Left hindlimb (tissue), 1 donor: ENCODE results near the gene SYT7.
"Not testable (repeated sequence)": the region's sequence is repeated elsewhere in the genome, so short reads cannot be mapped to it uniquely, and the experiment has no call there.

ENCODE experiments used
- DNase-seq: peaks from one replicate; pipeline ENCODE4 v3.0.0-alpha.2; 2018

The SYT7 gene

DNA sequence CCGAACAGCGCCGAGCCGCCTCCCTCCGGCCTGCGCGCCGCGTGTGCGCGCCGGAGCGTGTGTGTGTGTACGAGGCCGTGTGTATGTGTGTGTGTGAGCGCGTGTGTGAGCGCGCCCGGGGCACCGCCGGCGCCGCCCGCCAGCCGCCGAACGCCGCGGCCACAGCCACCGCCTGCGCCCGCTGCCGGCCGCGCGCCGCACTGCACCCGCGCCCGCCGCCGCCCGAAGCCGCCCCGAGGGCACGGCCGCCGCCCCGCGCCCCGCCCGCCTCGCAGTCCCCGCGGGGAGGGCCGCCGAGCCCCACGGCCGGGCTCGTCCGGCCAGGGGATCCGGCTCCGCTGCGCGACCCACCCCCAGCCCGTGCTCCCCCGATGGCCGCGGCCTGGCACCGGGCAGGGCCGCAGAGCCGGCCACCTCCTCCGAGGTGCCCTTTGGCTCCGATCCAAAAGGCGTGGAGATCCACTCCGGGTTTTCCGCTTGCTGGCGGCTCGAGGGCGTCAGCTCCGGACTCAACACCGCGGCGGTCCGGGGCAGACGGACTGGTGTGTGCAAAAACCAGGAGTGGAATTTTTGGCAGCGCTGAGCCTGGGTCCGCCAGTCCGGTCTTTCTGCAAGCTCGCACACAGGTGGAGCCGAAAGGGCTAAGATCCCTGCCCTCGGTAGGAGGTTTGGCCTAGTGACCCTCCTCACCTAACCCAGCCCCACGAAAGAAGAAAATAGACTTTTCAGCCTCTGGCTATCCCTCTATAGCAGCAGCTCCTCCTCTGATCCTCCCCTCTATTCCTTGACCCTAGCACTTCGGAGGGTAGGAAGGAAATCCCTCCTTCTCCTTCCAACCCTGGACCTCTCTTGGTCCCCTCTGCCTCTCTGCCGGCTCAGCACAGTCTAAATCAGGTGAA lies at the start of gene SYT7:
Gene SYT7 (minus strand): TSS at position 47 of the 899 bp plus-strand sequence. CDS start 256 bp downstream, outside the sequence.
- DNase-seq = peak; percentile 97

DNA sequence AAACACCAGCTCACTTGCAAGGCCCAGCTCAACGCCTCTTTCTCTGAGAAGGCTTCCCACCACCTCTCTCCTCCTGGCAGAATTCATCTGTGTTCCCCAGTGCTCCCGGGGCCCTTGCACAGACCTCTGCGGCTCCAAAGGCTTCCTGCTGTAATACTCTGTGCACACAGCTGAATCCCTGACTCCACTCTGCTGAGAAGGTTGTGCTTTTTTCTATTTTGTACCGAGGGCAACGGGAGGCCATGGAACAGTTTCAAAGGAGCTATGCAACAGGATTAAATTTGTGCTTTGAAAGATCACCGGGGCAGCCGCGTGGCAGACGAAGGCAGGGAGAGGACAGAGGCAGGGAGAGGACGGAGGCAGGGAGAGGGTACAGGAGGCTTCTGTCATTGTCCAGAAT lies 49.2 kb upstream of the SYT7 start:
- DNase-seq = no peak

- no peak for DNase-seq
Measured at GRCh38 chr11:61629082-61629833, 48.4 kb upstream of the SYT7 start.

- no peak for DNase-seq
Measured at GRCh38 chr11:61628662-61628970, 47.7 kb upstream of the SYT7 start.

- DNase-seq = peak; percentile 48
Measured at GRCh38 chr11:61627850-61628661, 47.2 kb upstream of the SYT7 start.

DNA sequence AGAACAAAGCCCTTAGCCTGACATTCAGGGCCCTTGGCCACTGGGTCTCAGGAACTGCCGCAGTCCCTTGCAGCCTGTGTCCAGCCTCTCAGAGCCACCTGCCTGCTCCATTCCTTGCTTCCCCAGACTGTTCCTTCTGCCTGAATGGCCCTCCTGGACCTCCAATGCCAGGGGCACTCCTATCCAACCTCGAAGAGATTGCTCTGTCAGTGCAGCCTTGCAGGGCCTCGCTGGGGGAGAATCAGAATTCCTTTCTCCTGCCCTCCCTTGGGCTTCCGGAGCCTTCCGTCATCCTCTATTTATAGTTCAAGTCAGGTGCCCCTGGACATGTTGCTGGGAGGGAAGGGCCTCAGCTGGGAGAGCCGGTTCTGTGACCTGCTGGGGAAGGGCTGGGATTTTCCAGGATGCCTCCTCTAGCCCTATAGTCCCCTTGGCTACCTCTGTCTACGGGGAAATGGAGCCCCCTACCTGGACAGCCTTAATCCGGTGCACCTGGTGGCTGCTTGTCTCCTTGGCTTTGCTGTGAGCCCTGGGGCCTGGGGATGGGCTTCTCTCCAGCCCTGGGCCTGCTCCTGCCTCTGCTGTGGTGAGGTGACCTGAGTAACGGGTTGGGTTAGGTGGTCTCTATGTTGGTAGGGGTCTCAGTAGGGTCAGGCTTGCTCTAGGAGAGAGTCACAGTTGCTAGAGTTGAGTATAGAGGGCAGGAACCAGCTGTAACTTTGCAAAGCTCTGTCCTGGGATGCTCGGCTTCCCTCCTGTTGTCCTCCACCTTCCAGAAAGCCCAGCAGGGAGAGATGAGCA lies 45.9 kb upstream of the SYT7 start:
- no peak for DNase-seq

GRCh38 chr11:61625525-61625924 lies 44.6 kb upstream of the SYT7 start:
- no peak for DNase-seq

DNA sequence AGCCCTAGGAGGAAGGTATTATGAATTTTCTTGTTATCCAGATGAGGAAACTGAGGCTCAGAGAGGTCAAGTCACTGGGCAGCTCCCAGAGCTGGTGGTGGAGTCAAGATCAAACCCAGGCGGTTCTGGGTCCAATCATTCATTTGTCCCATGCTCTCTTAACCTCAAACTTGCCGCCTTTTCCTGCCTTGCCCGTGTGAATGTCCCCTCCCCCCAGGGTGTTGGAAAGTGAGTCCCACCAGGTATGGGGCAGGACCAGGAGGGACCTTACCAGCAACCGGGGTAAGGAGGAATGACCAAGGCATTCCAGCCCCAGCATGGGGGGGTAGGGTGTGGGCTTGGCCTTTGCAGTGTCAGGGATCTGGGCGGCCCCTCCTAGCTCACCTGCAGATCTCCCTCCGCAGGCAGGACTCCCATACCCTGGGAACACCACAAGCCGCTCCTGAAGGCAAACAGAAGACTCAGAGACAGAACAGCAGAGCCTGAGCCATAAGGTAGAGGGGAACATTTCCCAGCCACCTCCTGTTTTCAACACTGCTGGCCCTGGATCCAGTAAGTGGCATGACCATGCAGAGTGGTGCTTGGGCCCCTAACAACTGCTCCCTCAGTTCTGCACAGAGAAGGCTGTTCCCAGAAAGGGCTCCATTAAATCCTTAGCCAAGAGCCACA lies 41.2 kb upstream of the SYT7 start:
- DNase-seq = no peak

DNA sequence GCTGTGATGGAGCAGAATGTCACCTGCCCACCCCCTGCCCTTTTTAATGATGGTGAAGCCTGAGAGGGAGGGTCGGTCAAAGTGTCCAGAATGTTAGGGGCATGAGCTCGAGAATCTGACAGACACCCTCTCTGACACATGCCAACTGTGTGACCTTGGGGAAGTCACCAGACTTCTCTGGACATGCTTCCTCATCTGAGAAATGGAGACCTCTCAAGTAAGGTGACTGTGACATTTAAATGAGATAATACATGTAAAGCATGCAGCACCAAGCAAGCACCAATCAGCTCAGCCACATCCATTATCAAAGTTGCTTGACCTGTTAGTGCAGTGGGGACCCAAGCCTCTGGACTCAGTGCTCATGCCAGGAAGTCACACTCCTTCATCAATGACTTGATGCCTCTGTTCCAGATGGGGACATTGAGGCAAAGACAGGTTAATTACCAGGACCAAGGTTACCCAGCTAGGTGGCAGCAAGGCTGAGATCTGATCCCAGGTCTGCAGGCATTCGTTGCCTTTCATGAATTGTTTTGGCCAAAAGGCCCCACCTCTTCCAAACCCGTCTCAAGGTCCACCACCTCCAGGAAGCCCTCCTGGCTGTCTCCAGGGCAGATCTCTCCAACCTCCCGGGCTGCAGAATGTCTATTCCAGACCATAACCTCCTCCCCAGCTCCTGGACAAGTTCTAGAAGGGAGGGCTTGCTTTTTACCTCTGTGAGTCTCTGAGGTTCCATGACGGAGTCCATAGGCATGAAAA lies 38.8 kb upstream of the SYT7 start:
- DNase-seq = no peak

GRCh38 chr11:61618978-61619377 lies 38.1 kb upstream of the SYT7 start:
- DNase-seq = no peak

DNA sequence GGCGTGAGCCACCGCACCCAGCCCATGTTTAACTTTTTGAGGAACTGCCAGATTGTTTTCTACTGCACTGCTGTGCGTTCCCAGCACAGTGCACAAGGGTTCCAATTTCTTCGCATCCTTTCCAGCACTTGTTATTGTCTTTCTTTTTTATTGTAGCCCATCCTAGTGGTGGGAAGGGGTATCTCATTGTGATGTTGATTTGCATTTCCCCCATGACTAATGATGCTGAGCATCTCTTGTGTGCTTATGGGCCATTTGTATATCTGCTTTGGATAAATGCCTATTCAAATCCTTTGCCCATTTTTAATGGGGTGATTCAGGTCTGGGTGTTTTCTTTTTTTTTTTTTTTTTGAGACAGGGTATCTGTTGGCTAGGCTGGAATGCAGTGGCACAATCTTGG lies 36.6 kb upstream of the SYT7 start:
- no peak for DNase-seq

GRCh38 chr11:61616434-61616833 lies 35.6 kb upstream of the SYT7 start:
- DNase-seq = no peak

DNA sequence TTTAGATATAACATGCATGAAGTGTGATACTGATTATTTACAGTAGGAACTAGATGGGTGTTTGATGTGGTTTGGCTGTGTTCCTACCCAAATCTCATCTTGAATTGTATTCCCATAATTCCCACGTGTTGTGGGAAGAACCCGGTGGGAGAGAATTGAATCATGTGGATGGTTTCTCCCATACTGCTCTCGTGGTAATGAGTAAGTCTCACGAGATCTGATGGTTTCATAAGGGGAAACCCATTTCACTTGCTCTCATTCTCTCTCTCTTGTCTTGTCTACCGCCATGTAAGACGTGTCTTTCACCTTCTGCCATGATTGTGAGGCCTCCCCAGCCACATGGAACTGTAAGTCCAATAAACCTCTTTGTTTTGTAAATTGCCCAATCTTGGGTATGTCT lies 33.9 kb upstream of the SYT7 start:
- not testable (repeated sequence) for DNase-seq

GRCh38 chr11:61613870-61614269 lies 33.0 kb upstream of the SYT7 start:
- no peak for DNase-seq

DNA sequence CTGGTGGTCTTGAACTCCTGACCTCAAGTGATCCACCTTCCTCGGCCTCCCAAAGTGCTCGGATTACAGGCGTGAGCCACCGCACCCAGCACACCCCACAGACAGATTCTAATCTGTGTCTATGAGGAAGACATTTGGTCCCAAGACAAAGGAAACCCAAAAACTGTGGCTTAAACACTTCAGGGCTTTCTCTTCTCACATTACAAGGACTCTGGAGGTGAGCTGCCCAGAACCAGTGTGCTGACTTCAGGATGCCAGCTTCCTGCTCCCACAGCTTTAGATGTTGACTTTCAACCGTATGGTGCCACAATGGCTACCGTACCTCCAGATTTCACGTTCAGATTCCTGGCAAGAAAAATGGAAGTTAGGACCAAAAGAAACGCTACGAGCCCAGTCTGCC lies 32.2 kb upstream of the SYT7 start:
- DNase-seq = no peak

GRCh38 chr11:61611309-61611708 lies 30.4 kb upstream of the SYT7 start:
- no peak for DNase-seq

DNA sequence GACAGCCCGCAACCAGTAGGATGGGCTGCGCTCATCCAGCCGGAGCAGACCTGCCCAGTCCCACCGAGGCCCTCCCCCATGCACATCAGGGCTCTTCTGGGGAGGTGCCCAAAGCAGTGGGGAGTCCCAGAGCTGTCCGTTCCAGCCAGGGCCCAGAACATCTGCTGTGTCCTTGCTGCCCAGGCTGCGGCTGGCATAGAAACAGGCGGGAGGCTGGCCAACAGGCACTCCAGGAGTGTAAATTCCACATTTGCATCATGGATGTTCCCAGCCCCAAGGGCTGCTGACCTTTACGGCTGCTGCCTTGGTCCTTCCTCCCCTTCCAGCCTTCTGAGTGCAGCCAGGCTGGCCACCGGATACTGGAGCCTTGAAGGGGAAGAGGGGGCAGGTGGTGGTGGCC lies 30.0 kb upstream of the SYT7 start:
- DNase-seq = no peak

DNA sequence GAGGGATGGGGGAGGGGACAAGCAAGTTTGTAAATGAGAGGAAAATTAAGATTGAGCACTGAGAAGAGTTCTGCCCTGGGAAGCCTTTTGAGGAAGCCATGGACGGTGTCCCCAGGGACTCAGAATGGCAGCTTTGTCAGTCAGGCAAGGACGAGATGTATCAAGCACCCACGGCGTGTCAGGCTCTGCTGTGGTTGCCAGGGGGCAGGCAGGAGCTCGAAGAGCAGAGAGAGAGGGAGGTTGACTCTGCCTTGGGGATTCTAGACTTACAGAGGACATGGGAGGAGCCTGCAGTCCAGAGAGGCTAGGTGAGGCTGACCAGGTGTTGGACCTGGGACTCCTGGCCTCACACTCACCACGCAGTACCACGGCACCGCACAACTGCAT lies 29.1 kb upstream of the SYT7 start:
- DNase-seq = no peak

- no peak for DNase-seq
Measured at GRCh38 chr11:61609000-61609979, 28.4 kb upstream of the SYT7 start.
